ENCODE measurements around the gene SPEM2. TPM values are rescaled to one million over a fixed set of nuclear protein-coding genes. Genes with fewer than 3 reads are reported as not detected.
A peak's percentile ranks its signal among the peaks of the same experiment; 100 is the strongest.

Gene SPEM2
- total RNA-seq, 1 experiment from 2014 or later, result not detected

DNA sequence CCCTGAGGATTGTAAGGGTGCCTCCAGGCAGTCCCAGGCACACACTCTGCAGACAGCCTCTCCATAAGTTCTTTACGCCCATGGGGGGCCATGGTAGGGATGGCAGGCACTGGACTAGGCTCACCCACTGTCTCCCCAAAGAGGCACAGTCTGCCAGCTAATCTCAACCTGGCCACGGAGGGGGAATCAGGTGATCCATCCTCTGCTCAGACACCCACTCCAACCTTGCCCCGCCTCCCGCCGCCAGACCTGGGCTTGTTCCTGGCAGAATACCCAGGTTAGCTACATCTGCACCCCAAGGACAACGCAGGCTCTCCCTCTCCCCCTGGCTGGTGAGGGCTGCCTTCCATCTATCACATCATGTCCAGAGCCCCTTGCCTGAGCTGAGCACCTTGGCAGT, 16.6 kb upstream of the SPEM2 start:
- H2BK20ac ChIP-seq (ENCODE audit: low read depth, low read length, poor library complexity, severe bottlenecking), result no peak overlapping the region
- no CpG with 5 or more reads among the region's 6 CpGs for WGBS (ENCODE audit: extremely low coverage, insufficient read length, low lambda C conversion rate)
- peaks cover 16 to 36% (median 27%) of the 10 kb centered on the region in 3 experiments for H3K36me3 Mint-ChIP-seq (ENCODE audit: insufficient read depth in 1 of 3, low read depth in 3 of 3)
- H2BK5ac ChIP-seq (ENCODE audit: insufficient read length, low read length), result no peak overlapping the region
- H2AK5ac ChIP-seq (ENCODE audit: insufficient read length, low read length), result no peak overlapping the region
- no peak overlapping the region for H3K56ac ChIP-seq (ENCODE audit: insufficient read length, low read depth, low read length)
- H3K27me3 Mint-ChIP-seq (ENCODE audit: low read depth), result no peaks in the 10 kb centered on the region
- H3K27me3 ChIP-seq (ENCODE audit: insufficient read depth, low read length), result no peaks in the 10 kb centered on the region
- H2BK120ac ChIP-seq (ENCODE audit: low read depth, low read length, poor library complexity, severe bottlenecking), result no peak overlapping the region
- no peaks in the 10 kb centered on the region for H3K79me1 ChIP-seq (ENCODE audit: insufficient read depth, low read depth, low read length, poor library complexity, severe bottlenecking)
- no peak overlapping the region for H3T11ph ChIP-seq (ENCODE audit: low read length)
- H3K14ac ChIP-seq (ENCODE audit: insufficient read depth, low read length), result no peak overlapping the region
- no peak for DNase-seq
- no peak overlapping the region for H4K5ac ChIP-seq (ENCODE audit: insufficient read length, low read depth, low read length)
- no peak overlapping the region for H3K4me2 ChIP-seq (ENCODE audit: insufficient read depth, insufficient read length, low read length)
- H3K4me3 Mint-ChIP-seq, result no peak overlapping the region; a peak in 1 of 5 replicates
- no peak overlapping the region for H3K9ac ChIP-seq (ENCODE audit: extremely low read depth, insufficient read length, low read length)
- H2AFZ ChIP-seq (ENCODE audit: low read length), result no peak overlapping the region
- no peak overlapping the region for H3K18ac ChIP-seq (ENCODE audit: insufficient read length, low read depth, low read length)
- peaks cover 18 to 38% of the 10 kb centered on the region in 2 experiments for H3K4me1 Mint-ChIP-seq
- H3K79me2 ChIP-seq (ENCODE audit: insufficient read depth, low read length), result no peaks in the 10 kb centered on the region
- H3K4me1 ChIP-seq (ENCODE audit: insufficient read depth, low read length), result no peaks in the 10 kb centered on the region; the same call in 1 of the 2 replicates
- H4K20me1 ChIP-seq (ENCODE audit: control insufficient read depth, insufficient read depth, insufficient read length), result no peaks in the 10 kb centered on the region
- no peaks in the 10 kb centered on the region for H3K9me3 ChIP-seq (ENCODE audit: control insufficient read depth, low read depth, low read length)
- H2BK12ac ChIP-seq (ENCODE audit: insufficient read length, low read depth, low read length), result no peak overlapping the region
- no peak for TF ChIP-seq CTCF (conservative IDR thresholded peaks at IDR 0.05)
- H3K27ac Mint-ChIP-seq, result peak overlapping the region in 1 of 3 experiments; percentile 28; a peak in 1 of 7 replicates
- no peak overlapping the region for H4K8ac ChIP-seq (replicated peaks; ENCODE audit: insufficient read length, low read depth, low read length)
- H4K91ac ChIP-seq (ENCODE audit: insufficient read length, low read depth, low read length), result no peak overlapping the region
- H3K27ac ChIP-seq (ENCODE audit: insufficient read length, low read depth, low read length), result no peak overlapping the region
- peaks cover 5% of the 10 kb centered on the region for H3K23me2 ChIP-seq (ENCODE audit: insufficient read length, low read depth, low read length, poor library complexity, severe bottlenecking)
- no peak overlapping the region for H3K4ac ChIP-seq (ENCODE audit: low read depth, low read length)
- H3K23ac ChIP-seq (ENCODE audit: insufficient read length, low read depth, low read length), result no peak overlapping the region
- peaks cover 0 to 2% of the 10 kb centered on the region in 2 experiments; a peak in 1 of 5 replicates for H3K9me3 Mint-ChIP-seq
- H2BK15ac ChIP-seq (ENCODE audit: low read depth, low read length), result no peak overlapping the region
